GM12878 (cell line): Measurements from ENCODE around the gene WDR48. TPM values are rescaled to one million over a fixed set of nuclear protein-coding genes. Genes with fewer than 3 reads are reported as not detected.
"Not testable (repeated sequence)": the region's sequence is repeated elsewhere in the genome, so short reads cannot be mapped to it uniquely, and the experiment has no call there.

Experiments used
- ATAC-seq: fragments of 200-7000 bp; cut with Tn5 transposase; 3 replicates; pipeline ENCODE4 v1.9.1; 2020; ENCODE audit warnings: mild to moderate bottlenecking, moderate library complexity
- BruUV-seq: library from RNA; stranded (reverse); fragments of 400-500 nt; replicated peaks from 2 replicates; lab custom pipeline; 2021; lab: Mats Ljungman, UMichigan
- CTCF ChIA-PET: fragments of 300-600 bp; sonication (Branson Sonifier 250); formaldehyde crosslinking; extraction: SDS; loops from one replicate; lab custom pipeline; 2021; ENCODE audit warnings: inconsistent platforms; lab: Yijun Ruan, JAX
- POLR2A ChIA-PET: fragments of 350-600 bp; formaldehyde crosslinking; extraction: SDS; loops from one replicate; lab custom pipeline; 2021; ENCODE audit warnings: inconsistent platforms; lab: Charles Lee
- RAD21 ChIA-PET: fragments of 300-600 bp; sonication (Branson Sonifier 250); formaldehyde crosslinking; loops from one replicate; lab custom pipeline; 2023; ENCODE audit warnings: antibody characterized with exemption; ENCODE audit not compliant: unreplicated experiment; lab: Charles Lee
- SMC1A ChIA-PET: fragments of 300-600 bp; sonication (Branson Sonifier 250); formaldehyde crosslinking; loops from one replicate; lab custom pipeline; 2023; ENCODE audit not compliant: unreplicated experiment, uncharacterized antibody; lab: Charles Lee
- DNase-seq: peaks from one replicate; pipeline ENCODE4 v3.0.0-alpha.2; 2011; ENCODE audit warnings: low read depth, low spot score
- FAIRE-seq: peaks from 3 replicates; lab custom pipeline; 2011; peaks lifted over from hg19 to GRCh38; lab: Jason Lieb, UNC
- H2AFZ ChIP-seq: 2 replicates; pipeline ENCODE4 v1.6.0; 2011; ENCODE audit warnings: low read depth, low read length, control low read depth; ENCODE audit not compliant: control insufficient read depth
- H3K27ac ChIP-seq: 2 replicates; pipeline ENCODE4 v1.5.1; 2011; ENCODE audit warnings: control low read depth; ENCODE audit not compliant: control insufficient read depth, insufficient read depth
- H3K27me3 ChIP-seq, 2 experiments: replicated peaks in 1 of 2; 2 replicates each; pipeline versions ENCODE4 v1.6.0 to v1.6.1; 2011; ENCODE audit warnings: low read length in 1 of 2; ENCODE audit not compliant: control insufficient read depth in 2 of 2, insufficient read depth in 2 of 2
- H3K36me3 ChIP-seq, 2 experiments: 2 replicates each; pipeline ENCODE4 v1.5.1; 2011; ENCODE audit warnings: low read length in 1 of 2; ENCODE audit not compliant: control insufficient read depth in 2 of 2, insufficient read depth in 2 of 2
- H3K4me1 ChIP-seq: 2 replicates; pipeline ENCODE4 v1.6.1; 2011; ENCODE audit warnings: mild to moderate bottlenecking, low read length, moderate library complexity, mixed read lengths; ENCODE audit not compliant: control insufficient read depth, insufficient read depth
- H3K4me2 ChIP-seq: 2 replicates; pipeline ENCODE4 v1.6.0; 2011; ENCODE audit warnings: control low read depth; ENCODE audit not compliant: control insufficient read depth, insufficient read depth
- H3K4me3 ChIP-seq: fragments of 200-600 bp; sonication (generic); 2 replicates; pipeline ENCODE4 v1.5.1; 2016
- H3K79me2 ChIP-seq: 2 replicates; pipeline ENCODE4 v1.6.0; 2011; ENCODE audit warnings: low read length; ENCODE audit not compliant: control insufficient read depth, insufficient read depth
- H3K9ac ChIP-seq: 2 replicates; pipeline ENCODE4 v1.8.0; 2011; ENCODE audit warnings: low read length, control low read depth, mixed read lengths; ENCODE audit not compliant: control insufficient read depth, insufficient read depth
- H3K9me3 ChIP-seq: replicated peaks from 3 replicates; pipeline ENCODE4 v1.5.1; 2011; ENCODE audit warnings: mild to moderate bottlenecking, low read length; ENCODE audit not compliant: control insufficient read depth, insufficient read depth
- H4K20me1 ChIP-seq: 2 replicates; pipeline ENCODE4 v1.6.0; 2011; ENCODE audit not compliant: control insufficient read depth, insufficient read depth
- BACH1 ChIP-seq: fragments of 450-650 bp; IDR thresholded peaks from 2 replicates; pipeline ENCODE4 v1.6.1; 2017; ENCODE audit warnings: mild to moderate bottlenecking, borderline replicate concordance
- BCLAF1 ChIP-seq: fragments of 450-650 bp; IDR thresholded peaks from 2 replicates; pipeline ENCODE4 v1.6.1; 2017; ENCODE audit warnings: antibody characterized with exemption, mild to moderate bottlenecking, moderate library complexity
- CBX3 ChIP-seq: fragments of 200-600 bp; sonication (generic); IDR thresholded peaks from 2 replicates; pipeline ENCODE4 v1.6.1; 2016; ENCODE audit warnings: low read depth, borderline replicate concordance
- CHD1 ChIP-seq: IDR thresholded peaks from 2 replicates; pipeline ENCODE4 v1.6.1; 2012; ENCODE audit warnings: low read depth, low read length, improper control_type of control experiment
- CHD4 ChIP-seq: fragments of 200-600 bp; sonication (generic); IDR thresholded peaks from 2 replicates; pipeline ENCODE4 v1.6.1; 2016; ENCODE audit warnings: mild to moderate bottlenecking
- CREM ChIP-seq: IDR thresholded peaks from 2 replicates; pipeline ENCODE4 v1.6.1; 2014; ENCODE audit warnings: antibody characterized with exemption, low read depth
- CTCF ChIP-seq, 3 experiments: IDR thresholded peaks in 2 of 3; conservative IDR thresholded peaks in 1 of 3; 2 replicates each; pipeline ENCODE4 v1.5.1; 2011; ENCODE audit warnings: low read depth in 3 of 3, low read length in 3 of 3, mild to moderate bottlenecking in 3 of 3, control low read depth in 2 of 3, moderate library complexity in 2 of 3, inconsistent platforms in 1 of 3, mixed read lengths in 1 of 3; ENCODE audit not compliant: control insufficient read depth in 2 of 3, insufficient read depth in 1 of 3; ENCODE audit errors: extremely low read depth in 1 of 3
- KLF5 ChIP-seq: fragments of 450-650 bp; IDR thresholded peaks from 2 replicates; pipeline ENCODE4 v1.6.1; 2014; ENCODE audit warnings: mild to moderate bottlenecking; ENCODE audit not compliant: partially characterized antibody
- NFYB ChIP-seq: IDR thresholded peaks from 2 replicates; pipeline ENCODE4 v1.6.1; 2011; ENCODE audit warnings: low read depth, mild to moderate bottlenecking, low read length, improper control_type of control experiment, moderate library complexity; ENCODE audit not compliant: insufficient read depth
- NR2F1 ChIP-seq: fragments of 450-650 bp; conservative IDR thresholded peaks from 2 replicates; pipeline ENCODE4 v1.6.1; 2017; ENCODE audit warnings: mild to moderate bottlenecking
- PAX8 ChIP-seq: fragments of 450-650 bp; IDR thresholded peaks from 2 replicates; pipeline ENCODE4 v1.6.1; 2017; ENCODE audit warnings: mild to moderate bottlenecking, moderate library complexity
- WRNIP1 ChIP-seq: IDR thresholded peaks from 2 replicates; pipeline ENCODE4 v1.6.1; 2011; ENCODE audit warnings: low read depth, low read length, improper control_type of control experiment, borderline replicate concordance
- WGBS: methylation state at CpG from one replicate; pipeline ENCODE4 v1.1.6; 2016; ENCODE audit warnings: low lambda C conversion rate; ENCODE audit not compliant: insufficient replicate concordance, insufficient coverage; ENCODE audit errors: missing lambda C conversion rate; 5-methylcytosine and 5-hydroxymethylcytosine counted together
- in situ Hi-C: fragments of 300-500 bp; cut with MboI; formaldehyde crosslinking; loops from 9 replicates; pipeline ENCODE4 v1.14.3; 2018; ENCODE audit warnings: mixed read lengths
- intact Hi-C: fragments of 100-400 bp; cut with micrococcal nuclease; formaldehyde crosslinking; loops from one replicate; pipeline ENCODE4 v1.14.2; 2022; ENCODE audit not compliant: unreplicated experiment
- polyA plus RNA-seq, 11 experiments: library from polyadenylated mRNA; depleted of rRNA in 4 of 11; unstranded in 6 of 11; stranded (reverse) in 5 of 11; fragments of >200 nt; fragmentation: Nextera tagmentation in 4 of 11; fragmentation: Illumina TruSeq in 1 of 11; extraction: Ambion mirVana in 4 of 11; extraction: Trizol in 1 of 11; gene quantifications; 1 replicate in 1 of 11; 2 replicates in 10 of 11; pipeline versions ENCODE4 v1.2.1 to v1.2.3, GENCODE V29; 2011 to 2016; ENCODE audit warnings: inconsistent platforms in 2 of 11, missing spikeins in 2 of 11, low read depth in 1 of 11
- total RNA-seq, 4 experiments: library from RNA; depleted of rRNA in 3 of 4; stranded (reverse); fragments of >200 nt in 3 of 4; fragmentation: Illumina TruSeq in 1 of 4; extraction: Trizol in 1 of 4; gene quantifications; 2 replicates each; pipeline versions ENCODE4 v1.2.1 to v1.2.3, GENCODE V29; 2013 to 2021

Gene WDR48
- total and polyA plus RNA-seq, 10 of the 15 experiments (the other 5 are each of a cell fraction or from before 2014, with no cell fraction given): 16.8 to 43.8 (median 29.0) TPM

GRCh38 chr3:39061228-39061627 lies 9.4 kb downstream of the WDR48 start:
- H3K9me3 ChIP-seq, H3K4me3 ChIP-seq, H3K9ac ChIP-seq, in situ Hi-C loops, H3K4me2 ChIP-seq, RAD21 ChIA-PET, BruUV-seq, POLR2A ChIA-PET, H3K4me1 ChIP-seq, CTCF ChIA-PET, FAIRE-seq, H3K27me3 ChIP-seq, SMC1A ChIA-PET, H3K27ac ChIP-seq, ATAC-seq, intact Hi-C loops, DNase-seq, H3K79me2 ChIP-seq, H4K20me1 ChIP-seq, H3K36me3 ChIP-seq, H2AFZ ChIP-seq: not testable (repeated sequence)
- 71% methylated on average over 2 of the region's 2 CpGs for WGBS

- no peak for DNase-seq
- no peak overlapping the region for H3K9ac ChIP-seq
- H3K4me1 ChIP-seq: no peaks in the 10 kb centered on the region
- no TSS peak for BruUV-seq
- no peak for ATAC-seq
- no peaks in the 10 kb centered on the region for H3K27me3 ChIP-seq
- RAD21 ChIA-PET: no interaction called here
- FAIRE-seq: no peak
- H3K4me3 ChIP-seq: no peak overlapping the region
- intact Hi-C loops: no loop called here
- no peaks in the 10 kb centered on the region for H3K36me3 ChIP-seq
- no peaks in the 10 kb centered on the region for H3K9me3 ChIP-seq
- TF ChIP-seq CBX3 (no peak), BCLAF1 (no peak), CHD4 (no peak), PAX8 (no peak), BACH1 (no peak), CTCF (IDR thresholded peaks at IDR 0.05 in 2 of 3, conservative IDR thresholded peaks at IDR 0.05 in 1 of 3; ENCODE audit: control insufficient read depth in 2 of 3, extremely low read depth in 1 of 3, insufficient read depth in 1 of 3, low read depth in 3 of 3, low read length in 3 of 3) (no peak), CREM (no peak), NR2F1 (no peak), NFYB (no peak), WRNIP1 (no peak), CHD1 (no peak), KLF5 (no peak)
- TF ChIP-seq, all 136 proteins: peak for 0
- H3K27ac ChIP-seq: no peak overlapping the region
- POLR2A ChIA-PET: no interaction called here
- CTCF ChIA-PET: interaction anchor here (0.8 kb wide), 1 partner anchor 229 kb away, joined by 3 read pairs; no protein-coding TSS in a partner anchor
- no peaks in the 10 kb centered on the region for H4K20me1 ChIP-seq
- no peak overlapping the region for H3K4me2 ChIP-seq
- in situ Hi-C loops: no loop called here
- H2AFZ ChIP-seq: no peak overlapping the region
- no peaks in the 10 kb centered on the region; the same call in 1 of the 2 replicates for H3K79me2 ChIP-seq
- SMC1A ChIA-PET: no interaction called here
- 59% methylated on average over 1 of the region's 1 CpG for WGBS
Observed at GRCh38 chr3:39062180-39062579, 10.4 kb downstream of the WDR48 start.
